GM06990 (cell line): Measurements from ENCODE around the gene PRR5L.

ENCODE experiments used
- DNase-seq: peaks from one replicate; pipeline ENCODE4 v3.0.0-alpha.2; 2011; ENCODE audit not compliant: insufficient read length; ENCODE audit errors: extremely low read depth
- H3K27me3 ChIP-seq: replicated peaks from 2 replicates; pipeline ENCODE4 v1.6.0; 2011; ENCODE audit warnings: low read length; ENCODE audit not compliant: control insufficient read depth, insufficient read depth
- H3K36me3 ChIP-seq: 2 replicates; pipeline ENCODE4 v1.5.1; 2011; ENCODE audit warnings: low read length; ENCODE audit not compliant: control insufficient read depth, insufficient read depth
- H3K4me3 ChIP-seq: replicated peaks from 2 replicates; pipeline ENCODE4 v1.5.1; 2011; ENCODE audit warnings: low read depth, mild to moderate bottlenecking, control low read depth, low read length
- CTCF ChIP-seq: IDR thresholded peaks from 2 replicates; pipeline ENCODE4 v1.5.1; 2011; ENCODE audit warnings: low read length, control low read depth, mild to moderate bottlenecking, inconsistent platforms; ENCODE audit not compliant: insufficient read depth, poor library complexity, severe bottlenecking

PRR5L gene

GRCh38 chr11:36292311-36292722 is 3.8 kb upstream of the PRR5L start:
- Histone ChIP-seq H3K27me3 (no peaks in the 10 kb centered on the region), H3K4me3 (no peak overlapping the region), H3K36me3 (no peaks in the 10 kb centered on the region)
- TF ChIP-seq CTCF = peak; percentile 38
- peak; percentile 31 for DNase-seq

DNA sequence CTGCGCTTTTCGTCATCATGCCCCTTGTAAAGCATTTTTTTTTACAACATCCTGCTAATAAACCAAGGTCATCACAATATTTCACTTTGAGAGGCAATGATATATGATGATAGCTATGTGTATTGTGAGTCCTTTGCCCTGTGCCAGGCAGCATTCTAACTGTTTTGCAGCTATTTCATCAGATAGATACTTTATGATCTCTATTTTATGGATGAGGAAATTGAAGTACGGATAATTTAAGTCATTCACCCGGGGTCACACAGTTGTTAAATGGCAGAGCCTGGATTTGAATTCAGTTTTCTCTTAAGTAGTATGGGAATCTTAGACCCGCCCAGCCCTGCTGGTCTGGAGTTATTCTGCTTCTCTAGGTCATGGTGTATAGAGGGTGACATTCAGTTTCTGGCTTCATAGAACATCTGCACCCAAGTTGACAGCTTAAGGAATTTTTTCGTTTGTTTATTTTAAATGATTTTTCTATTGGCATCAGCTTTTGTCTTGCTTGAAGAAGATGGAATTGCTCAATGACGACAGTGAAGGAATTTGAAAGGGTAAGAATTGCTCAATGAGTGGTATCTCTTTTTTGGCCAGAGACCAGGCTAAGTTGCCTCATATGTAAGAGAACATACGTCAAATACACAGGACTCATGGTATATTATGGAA is 926 bp downstream of the PRR5L start:
- Histone ChIP-seq H3K4me3 (no peak overlapping the region), H3K36me3 (no peaks in the 10 kb centered on the region), H3K27me3 (no peaks in the 10 kb centered on the region)
- no peak for TF ChIP-seq CTCF
- no peak for DNase-seq

DNA sequence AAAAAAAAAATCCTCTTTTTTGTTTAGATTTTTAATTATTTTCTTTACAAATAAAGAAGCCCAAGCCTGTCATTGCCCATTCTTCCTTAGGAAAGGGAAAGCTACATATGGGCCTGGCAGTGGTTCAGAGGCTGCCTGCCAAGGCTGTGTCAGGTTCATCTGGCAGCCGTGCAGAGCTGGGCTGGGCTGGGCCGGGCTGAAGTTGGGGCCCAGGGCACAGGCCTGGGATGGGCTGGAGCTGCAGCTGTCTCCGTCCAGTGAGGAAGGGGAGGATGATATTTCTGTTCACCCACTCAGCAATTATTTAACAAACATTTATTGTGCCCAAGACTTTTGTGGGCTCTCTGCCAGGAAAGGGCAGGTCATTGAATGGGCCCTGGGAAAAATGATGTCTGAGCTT is 4.6 kb downstream of the PRR5L start:
- no peak for DNase-seq
- no peak for TF ChIP-seq CTCF
- Histone ChIP-seq H3K4me3 (no peak overlapping the region), H3K27me3 (no peaks in the 10 kb centered on the region), H3K36me3 (no peaks in the 10 kb centered on the region)

GRCh38 chr11:36304351-36304750 is 8.3 kb downstream of the PRR5L start:
- no peaks in the 10 kb centered on the region for H3K36me3 ChIP-seq
- no peak for TF ChIP-seq CTCF
- no peak overlapping the region for H3K4me3 ChIP-seq
- no peak for DNase-seq
- H3K27me3 ChIP-seq = no peaks in the 10 kb centered on the region

DNA sequence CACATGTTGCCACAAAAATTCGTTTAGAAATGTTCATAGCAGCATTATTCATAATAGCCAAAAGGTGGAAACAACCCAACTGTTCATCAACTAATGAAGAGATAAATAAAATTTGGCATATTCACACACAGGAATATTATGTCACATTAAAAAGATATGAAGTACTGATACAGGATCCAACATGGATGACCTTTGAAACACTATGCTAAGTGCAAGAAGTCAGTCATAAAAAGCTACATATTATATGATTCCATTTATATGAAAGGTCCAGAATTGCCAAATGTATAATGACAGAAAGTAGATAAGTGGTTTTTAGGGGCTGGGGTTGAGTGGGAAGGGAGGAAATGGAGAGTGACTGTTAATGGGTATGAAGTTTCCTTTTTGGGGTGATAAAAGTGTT is 9.0 kb downstream of the PRR5L start:
- no peak for TF ChIP-seq CTCF
- no peak for DNase-seq
- Histone ChIP-seq H3K36me3 (no peaks in the 10 kb centered on the region), H3K27me3 (no peaks in the 10 kb centered on the region), H3K4me3 (no peak overlapping the region)

DNA sequence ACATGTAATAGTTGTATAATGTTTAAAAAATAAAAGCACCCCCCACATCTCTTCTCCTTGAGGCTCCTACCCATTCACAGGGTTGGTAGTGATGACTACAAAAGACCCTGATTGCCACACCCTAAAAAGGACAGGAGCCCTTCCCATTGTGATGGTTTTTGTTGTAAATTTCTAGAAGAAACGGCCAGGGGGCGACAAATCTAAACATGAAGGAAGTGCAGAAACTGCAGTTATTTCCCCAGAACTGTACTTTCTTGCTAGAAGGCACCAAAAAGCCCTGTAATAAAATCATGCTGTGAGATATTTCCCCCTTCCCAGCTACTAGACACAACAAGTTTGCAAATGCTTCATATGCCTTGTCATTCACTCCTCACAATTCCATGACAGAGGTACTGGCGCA is 10.8 kb downstream of the PRR5L start:
- Histone ChIP-seq H3K36me3 (no peaks in the 10 kb centered on the region), H3K27me3 (no peaks in the 10 kb centered on the region), H3K4me3 (no peak overlapping the region)
- no peak for DNase-seq
- TF ChIP-seq CTCF = peak; percentile 42
